ENCODE data around the gene MORN1.

MORN1 gene

DNA sequence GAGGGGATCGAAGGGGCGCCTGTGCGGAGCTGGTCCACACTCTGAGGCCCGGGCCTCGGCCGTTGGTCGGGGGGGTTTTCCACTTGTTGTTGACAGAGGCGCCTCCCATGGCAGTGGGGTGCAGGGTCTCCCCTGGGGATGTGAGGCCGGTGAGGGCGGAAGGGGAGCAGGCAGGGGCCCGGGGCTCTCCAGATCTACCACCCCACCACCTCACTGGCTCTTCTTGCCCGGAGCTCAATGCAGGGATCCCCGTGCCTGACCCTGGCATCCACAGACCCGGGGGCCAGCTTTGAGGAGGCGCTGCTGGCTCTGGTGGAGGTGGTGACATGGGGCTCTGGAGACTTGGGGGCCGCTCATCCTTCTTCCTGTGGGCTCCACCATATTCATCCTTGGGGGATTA, 28.1 kb upstream of the MORN1 start:
- Histone ChIP-seq H3K4me3 (ENCODE audit: low read length) (no peak overlapping the region), H3K36me3 (ENCODE audit: control insufficient read depth, low read length) (no peaks in the 10 kb centered on the region), H4K20me1 (ENCODE audit: control insufficient read depth, insufficient read depth, low read depth, low read length) (0 out of 2 replicates have a peak, but pooled peaks cover 4% of the 10 kb centered on the region), H3K27me3 (ENCODE audit: control insufficient read depth, low read length) (no peaks in the 10 kb centered on the region), H3K9me3 (ENCODE audit: control insufficient read depth, insufficient read depth, low read length) (no peaks in the 10 kb centered on the region), H3K4me2 (ENCODE audit: low read length) (no peak overlapping the region), H3K79me2 (ENCODE audit: control insufficient read depth, low read length) (no peaks in the 10 kb centered on the region), H3F3A (ENCODE audit: control insufficient read depth, insufficient read depth) (0 out of 2 replicates have a peak, but pooled peaks cover 6% of the 10 kb centered on the region), H3K4me1 (ENCODE audit: control insufficient read depth, low read length) (peaks cover 24% of the 10 kb centered on the region), H3K9me2 (replicated peaks; ENCODE audit: control insufficient read depth, low read length) (no peaks in the 10 kb centered on the region), H3K27ac (ENCODE audit: low read depth, low read length) (no peak overlapping the region)
- TF ChIP-seq, protein P1, sequence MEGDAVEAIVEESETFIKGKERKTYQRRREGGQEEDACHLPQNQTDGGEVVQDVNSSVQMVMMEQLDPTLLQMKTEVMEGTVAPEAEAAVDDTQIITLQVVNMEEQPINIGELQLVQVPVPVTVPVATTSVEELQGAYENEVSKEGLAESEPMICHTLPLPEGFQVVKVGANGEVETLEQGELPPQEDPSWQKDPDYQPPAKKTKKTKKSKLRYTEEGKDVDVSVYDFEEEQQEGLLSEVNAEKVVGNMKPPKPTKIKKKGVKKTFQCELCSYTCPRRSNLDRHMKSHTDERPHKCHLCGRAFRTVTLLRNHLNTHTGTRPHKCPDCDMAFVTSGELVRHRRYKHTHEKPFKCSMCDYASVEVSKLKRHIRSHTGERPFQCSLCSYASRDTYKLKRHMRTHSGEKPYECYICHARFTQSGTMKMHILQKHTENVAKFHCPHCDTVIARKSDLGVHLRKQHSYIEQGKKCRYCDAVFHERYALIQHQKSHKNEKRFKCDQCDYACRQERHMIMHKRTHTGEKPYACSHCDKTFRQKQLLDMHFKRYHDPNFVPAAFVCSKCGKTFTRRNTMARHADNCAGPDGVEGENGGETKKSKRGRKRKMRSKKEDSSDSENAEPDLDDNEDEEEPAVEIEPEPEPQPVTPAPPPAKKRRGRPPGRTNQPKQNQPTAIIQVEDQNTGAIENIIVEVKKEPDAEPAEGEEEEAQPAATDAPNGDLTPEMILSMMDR (IDR thresholded peaks at IDR 0.05; ENCODE audit: low read depth, low read length, poor library complexity, severe bottlenecking): no peak
- no peak for TF ChIP-seq EZH2phosphoT487 (IDR thresholded peaks at IDR 0.05; ENCODE audit: borderline replicate concordance, low read length)

DNA sequence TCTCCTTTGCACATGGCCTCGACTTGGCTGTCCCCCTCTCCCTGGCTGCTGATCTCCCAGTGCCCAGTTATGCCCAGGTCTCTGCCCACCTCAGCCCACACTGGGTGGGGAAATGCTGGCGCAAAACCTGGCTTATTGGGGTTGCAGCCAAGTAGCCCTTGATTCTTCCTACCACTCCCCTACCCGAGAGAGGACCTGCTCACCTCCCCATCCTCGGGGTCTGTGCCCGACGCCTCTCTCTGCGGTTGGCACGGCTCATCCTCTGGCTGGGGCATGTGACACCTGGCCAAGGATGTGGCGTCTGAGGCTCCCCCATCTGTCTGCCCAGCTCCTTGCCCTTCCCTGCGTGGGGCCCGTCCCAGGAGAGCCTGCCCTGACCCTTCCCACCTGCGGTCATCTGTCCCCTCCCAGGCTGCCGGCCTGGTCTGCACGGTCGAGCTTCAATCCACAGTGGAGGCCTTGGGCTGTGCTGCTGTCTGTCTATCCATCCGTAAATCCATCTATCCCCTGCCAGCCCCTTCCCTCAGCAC, 27.5 kb upstream of the MORN1 start:
- peaks cover 30% of the 10 kb centered on the region for H3K4me1 ChIP-seq (ENCODE audit: control insufficient read depth, low read length)
- no peaks in the 10 kb centered on the region for H3K9me2 ChIP-seq (replicated peaks; ENCODE audit: control insufficient read depth, low read length)
- H3K4me2 ChIP-seq (ENCODE audit: low read length): no peak overlapping the region
- no peaks in the 10 kb centered on the region for H3K36me3 ChIP-seq (ENCODE audit: control insufficient read depth, low read length)
- H3K4me3 ChIP-seq (ENCODE audit: low read length): no peak overlapping the region
- H3K27me3 ChIP-seq (ENCODE audit: control insufficient read depth, low read length): no peaks in the 10 kb centered on the region
- no peak for TF ChIP-seq EZH2phosphoT487 (IDR thresholded peaks at IDR 0.05; ENCODE audit: borderline replicate concordance, low read length)
- TF ChIP-seq, protein P1 (IDR thresholded peaks at IDR 0.05; ENCODE audit: low read depth, low read length, poor library complexity, severe bottlenecking): no peak
- H3F3A ChIP-seq (ENCODE audit: control insufficient read depth, insufficient read depth): 0 out of 2 replicates have a peak, but pooled peaks cover 9% of the 10 kb centered on the region
- no peak overlapping the region for H3K27ac ChIP-seq (ENCODE audit: low read depth, low read length)
- H4K20me1 ChIP-seq (ENCODE audit: control insufficient read depth, insufficient read depth, low read depth, low read length): 0 out of 2 replicates have a peak, but pooled peaks cover 4% of the 10 kb centered on the region
- H3K9me3 ChIP-seq (ENCODE audit: control insufficient read depth, insufficient read depth, low read length): no peaks in the 10 kb centered on the region
- H3K79me2 ChIP-seq (ENCODE audit: control insufficient read depth, low read length): peaks cover 3% of the 10 kb centered on the region

DNA sequence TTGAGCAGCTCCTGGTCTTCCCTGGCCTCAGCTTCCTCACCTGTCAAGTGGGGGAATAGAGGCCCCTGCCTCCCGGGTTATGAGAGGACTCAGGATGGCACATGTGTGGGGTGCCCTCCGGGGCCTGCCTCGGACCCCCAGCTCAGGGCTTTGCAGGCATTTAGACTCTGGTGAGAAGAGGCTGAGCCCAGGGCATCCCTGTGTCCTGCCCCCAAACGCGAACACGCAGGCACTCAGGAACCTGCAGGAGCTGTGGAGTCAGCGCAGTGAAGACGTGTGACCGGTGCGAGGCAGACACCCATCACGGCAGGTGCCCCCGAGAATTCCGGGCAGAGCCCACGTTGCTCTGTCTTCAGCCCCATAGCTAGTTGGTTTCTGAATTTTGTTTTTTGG, 26.5 kb upstream of the MORN1 start:
- H3K27me3 ChIP-seq (ENCODE audit: control insufficient read depth, low read length): no peaks in the 10 kb centered on the region
- H3K4me1 ChIP-seq (ENCODE audit: control insufficient read depth, low read length): peaks cover 36% of the 10 kb centered on the region
- H4K20me1 ChIP-seq (ENCODE audit: control insufficient read depth, insufficient read depth, low read depth, low read length): 0 out of 2 replicates have a peak, but pooled peaks cover 4% of the 10 kb centered on the region
- 0 out of 2 replicates have a peak, but pooled peaks cover 10% of the 10 kb centered on the region for H3F3A ChIP-seq (ENCODE audit: control insufficient read depth, insufficient read depth)
- peaks cover 7% of the 10 kb centered on the region for H3K36me3 ChIP-seq (ENCODE audit: control insufficient read depth, low read length)
- no peak overlapping the region for H3K27ac ChIP-seq (ENCODE audit: low read depth, low read length)
- H3K9me2 ChIP-seq (replicated peaks; ENCODE audit: control insufficient read depth, low read length): no peaks in the 10 kb centered on the region
- H3K4me3 ChIP-seq (ENCODE audit: low read length): no peak overlapping the region
- H3K9me3 ChIP-seq (ENCODE audit: control insufficient read depth, insufficient read depth, low read length): no peaks in the 10 kb centered on the region
- TF ChIP-seq, protein P1 (IDR thresholded peaks at IDR 0.05; ENCODE audit: low read depth, low read length, poor library complexity, severe bottlenecking): no peak
- no peak for TF ChIP-seq EZH2phosphoT487 (IDR thresholded peaks at IDR 0.05; ENCODE audit: borderline replicate concordance, low read length)
- peaks cover 13% of the 10 kb centered on the region for H3K79me2 ChIP-seq (ENCODE audit: control insufficient read depth, low read length)
- H3K4me2 ChIP-seq (ENCODE audit: low read length): no peak overlapping the region
